HepG2 (cell line): ENCODE results near the gene TP53. TPM values are rescaled to one million over a fixed set of nuclear protein-coding genes. Genes with fewer than 3 reads are reported as not detected.

Source experiments
- ATAC-seq: fragments of 200-7000 bp; cut with Tn5 transposase; 3 replicates; pipeline ENCODE4 v1.9.1; 2020; ENCODE audit warnings: mild to moderate bottlenecking, moderate library complexity
- BruUV-seq: library from RNA; stranded (reverse); fragments of 400-500 nt; replicated peaks from 2 replicates; lab custom pipeline; 2021; lab: Mats Ljungman, UMichigan
- CTCF ChIA-PET: fragments of 300-600 bp; formaldehyde crosslinking; extraction: SDS; loops from one replicate; lab custom pipeline; 2021; ENCODE audit warnings: low total read pairs, inconsistent platforms, low intra/inter-chr PET ratio; lab: Yijun Ruan, JAX
- POLR2A ChIA-PET: fragments of 350-600 bp; sonication (Branson Sonifier 250); formaldehyde crosslinking; loops from one replicate; lab custom pipeline; 2020; ENCODE audit warnings: antibody characterized with exemption, inconsistent platforms; lab: Yijun Ruan, JAX
- DNase-seq: peaks from one replicate; pipeline ENCODE4 v3.0.0-alpha.2; 2015; ENCODE audit warnings: low spot score
- FAIRE-seq: peaks from 3 replicates; lab custom pipeline; 2011; peaks lifted over from hg19 to GRCh38; lab: Jason Lieb, UNC
- H2AFZ ChIP-seq: one replicate; pipeline ENCODE4 v1.6.1; 2011; ENCODE audit warnings: low read length, inconsistent platforms
- H3K27ac ChIP-seq: fragments of 300-600 bp; 3 replicates; pipeline ENCODE4 v1.8.0; 2011; ENCODE audit warnings: mixed run types, mild to moderate bottlenecking, mixed read lengths, low read length, inconsistent platforms; ENCODE audit not compliant: insufficient read depth; ENCODE audit errors: extremely low read length
- H3K27me3 ChIP-seq, 2 experiments: fragments of 200-600 bp in 1 of 2; 2 replicates in 1 of 2; 3 replicates in 1 of 2; pipeline versions ENCODE4 v1.6.0 to v1.8.0; 2011; ENCODE audit warnings: low read length in 2 of 2, mild to moderate bottlenecking in 2 of 2, moderate library complexity in 2 of 2, inconsistent platforms in 1 of 2; ENCODE audit not compliant: insufficient read depth in 2 of 2, control insufficient read depth in 1 of 2
- H3K36me3 ChIP-seq, 2 experiments: fragments of 200-600 bp in 1 of 2; replicated peaks in 1 of 2; 2 replicates in 1 of 2; 3 replicates in 1 of 2; pipeline versions ENCODE4 v1.5.1 to v1.8.0; 2011; ENCODE audit warnings: low read length in 2 of 2, inconsistent platforms in 1 of 2; ENCODE audit not compliant: insufficient read depth in 2 of 2, control insufficient read depth in 1 of 2
- H3K4me1 ChIP-seq: 2 replicates; pipeline ENCODE4 v1.5.1; 2012; ENCODE audit warnings: low read length, inconsistent platforms; ENCODE audit not compliant: insufficient read depth
- H3K4me2 ChIP-seq: 2 replicates; pipeline ENCODE4 v1.6.0; 2011; ENCODE audit warnings: low read depth, low read length, inconsistent platforms
- H3K4me3 ChIP-seq, 3 experiments: fragments of 200-600 bp in 1 of 3; sonication (generic), shearing (Covaris generic) in 1 of 3; replicated peaks in 1 of 3; 2 replicates each; pipeline ENCODE4 v1.5.1; 2011 to 2016; ENCODE audit warnings: low read length in 3 of 3, inconsistent platforms in 2 of 3, low read depth in 2 of 3, mild to moderate bottlenecking in 2 of 3, control low read depth in 1 of 3, mixed read lengths in 1 of 3; ENCODE audit not compliant: insufficient read depth in 1 of 3
- H3K79me2 ChIP-seq: one replicate; pipeline ENCODE4 v1.6.1; 2011; ENCODE audit warnings: low read length, inconsistent platforms; ENCODE audit not compliant: insufficient read depth
- H3K9ac ChIP-seq: 2 replicates; pipeline ENCODE4 v1.6.0; 2011; ENCODE audit warnings: mild to moderate bottlenecking, low read depth, low read length, inconsistent platforms; ENCODE audit not compliant: insufficient read depth
- H3K9me3 ChIP-seq: 2 replicates; pipeline ENCODE4 v1.5.1; 2012; ENCODE audit warnings: mild to moderate bottlenecking, low read length
- H4K20me1 ChIP-seq: 2 replicates; pipeline ENCODE4 v1.6.0; 2011; ENCODE audit warnings: inconsistent platforms, mild to moderate bottlenecking, low read length, moderate library complexity; ENCODE audit not compliant: insufficient read depth
- CBX5 ChIP-seq: sonication (generic); formaldehyde crosslinking; IDR thresholded peaks from 2 replicates; pipeline ENCODE4 v1.4.0; 2020; ENCODE audit warnings: missing genetic modification reagents, borderline replicate concordance
- DDIT3 ChIP-seq: sonication (generic); formaldehyde crosslinking; IDR thresholded peaks from 2 replicates; pipeline ENCODE4 v1.4.0; 2020; ENCODE audit warnings: mild to moderate bottlenecking, missing genetic modification reagents
- IRF2 ChIP-seq: IDR thresholded peaks from 2 replicates; pipeline ENCODE4 v1.6.1; 2018; ENCODE audit warnings: missing genetic modification reagents, missing compliant biosample characterization
- NCOA5 ChIP-seq: sonication (generic); formaldehyde crosslinking; IDR thresholded peaks from 2 replicates; pipeline ENCODE4 v1.4.0; 2020; ENCODE audit warnings: missing genetic modification reagents
- NCOR1 ChIP-seq: fragments of 200-600 bp; sonication (generic); IDR thresholded peaks from 2 replicates; pipeline ENCODE4 v1.7.0; 2017; ENCODE audit warnings: antibody characterized with exemption, low read length, borderline replicate concordance
- NR2F6 ChIP-seq, 2 experiments: IDR thresholded peaks; 2 replicates each; pipeline ENCODE4 v1.6.1; 2016; ENCODE audit warnings: antibody characterized with exemption in 1 of 2, mild to moderate bottlenecking in 1 of 2
- RELA ChIP-seq: sonication (generic); formaldehyde crosslinking; IDR thresholded peaks from 2 replicates; pipeline ENCODE4 v1.4.0; 2020; ENCODE audit warnings: missing genetic modification reagents
- SAFB2 ChIP-seq: sonication (generic); formaldehyde crosslinking; IDR thresholded peaks from 2 replicates; pipeline ENCODE4 v1.5.1; 2020; ENCODE audit warnings: missing genetic modification reagents, low read depth, mild to moderate bottlenecking, borderline replicate concordance
- ZBTB49 ChIP-seq: sonication (generic); formaldehyde crosslinking; IDR thresholded peaks from 2 replicates; pipeline ENCODE4 v1.4.0; 2020; ENCODE audit warnings: missing genetic modification reagents, borderline replicate concordance
- ZFP41 ChIP-seq: sonication (generic); formaldehyde crosslinking; IDR thresholded peaks from 2 replicates; pipeline ENCODE4 v1.4.0; 2020; ENCODE audit warnings: mild to moderate bottlenecking, missing genetic modification reagents, borderline replicate concordance
- ZNF333 ChIP-seq: sonication (generic); formaldehyde crosslinking; IDR thresholded peaks from 2 replicates; pipeline ENCODE4 v1.4.0; 2020; ENCODE audit warnings: mild to moderate bottlenecking, missing genetic modification reagents, borderline replicate concordance
- ZNF782 ChIP-seq: sonication (generic); formaldehyde crosslinking; IDR thresholded peaks from 2 replicates; pipeline ENCODE4 v1.4.0; 2020; ENCODE audit warnings: missing genetic modification reagents, mild to moderate bottlenecking, borderline replicate concordance
- WGBS: methylation state at CpG from one replicate; pipeline ENCODE4 v1.1.6; 2017; ENCODE audit warnings: low lambda C conversion rate; 5-methylcytosine and 5-hydroxymethylcytosine counted together
- in situ Hi-C: cut with HindIII; loops from 2 replicates; pipeline ENCODE4 v1.10.0; 2017; ENCODE audit warnings: low pct_unique_long_range_greater_than_20kb; ENCODE audit not compliant: extremely low pct_ligation_motif_present
- intact Hi-C: fragments of 100-400 bp; cut with micrococcal nuclease; formaldehyde crosslinking; loops from one replicate; pipeline ENCODE4 v1.10.0; 2022; ENCODE audit not compliant: unreplicated experiment
- polyA plus RNA-seq, 8 experiments: library from polyadenylated mRNA; depleted of rRNA in 3 of 8; stranded (reverse) in 7 of 8; unstranded in 1 of 8; fragments of >200 nt; fragmentation: Illumina TruSeq in 4 of 8; extraction: Trizol in 4 of 8; gene quantifications; 2 replicates each; pipeline versions ENCODE4 v1.2.1 to v1.2.3, GENCODE V29; 2011 to 2016; ENCODE audit warnings: low read depth in 4 of 8, missing spikeins in 1 of 8, mixed read lengths in 1 of 8; ENCODE audit not compliant: insufficient read depth in 1 of 8
- total RNA-seq, 5 experiments: library from RNA; depleted of rRNA; stranded (reverse); fragments of >200 nt; fragmentation: Illumina TruSeq; extraction: Trizol; gene quantifications; 2 replicates each; pipeline ENCODE4 v1.2.3, GENCODE V29; 2016; ENCODE audit warnings: low read depth in 1 of 5
- TF ChIP-seq, protein P1 (sequence below): sonication (generic); formaldehyde crosslinking; IDR thresholded peaks from 2 replicates; pipeline ENCODE4 v1.5.0; 2020; ENCODE audit warnings: missing genetic modification reagents, mild to moderate bottlenecking, borderline replicate concordance

TP53 gene
- total and polyA plus RNA-seq, 2 of the 13 experiments (the other 11 are each of a cell fraction or from before 2014, with no cell fraction given), result 17.1 to 29.9 TPM

- FAIRE-seq (no peak), DNase-seq (no peak), ATAC-seq (no peak)
- 8% methylated on average over 4 of the region's 4 CpGs for whole genome bisulfite sequencing
- in situ Hi-C loops (no loop called here), intact Hi-C loops (no loop called here)
- H3K4me3 ChIP-seq, result no peak overlapping the region
- no peak overlapping the region for H2AFZ ChIP-seq
- H3K4me2 ChIP-seq, result no peak overlapping the region
- H3K9me3 ChIP-seq, result no peaks in the 10 kb centered on the region
- TF ChIP-seq IRF2 (CRISPR knock-in tag) (no peak), NCOA5 (CRISPR knock-in tag) (no peak), ZFP41 (CRISPR knock-in tag) (no peak), NCOR1 (no peak)
- ChIA-PET POLR2A (no interaction called here), CTCF (no interaction called here)
- peaks cover 22% of the 10 kb centered on the region for H3K4me1 ChIP-seq
- H3K27me3 ChIP-seq, result peaks cover 10 to 64% of the 10 kb centered on the region in 2 experiments
- no TSS peak for BruUV-seq
- H3K9ac ChIP-seq, result no peak overlapping the region
- no peaks in the 10 kb centered on the region for H3K79me2 ChIP-seq
- H3K36me3 ChIP-seq, result no peaks in the 10 kb centered on the region
- no peak overlapping the region for H3K27ac ChIP-seq
- no peaks in the 10 kb centered on the region for H4K20me1 ChIP-seq
These were observed 32.8 kb upstream of the TP53 start for GRCh38 chr17:7720125-7720524.

DNA sequence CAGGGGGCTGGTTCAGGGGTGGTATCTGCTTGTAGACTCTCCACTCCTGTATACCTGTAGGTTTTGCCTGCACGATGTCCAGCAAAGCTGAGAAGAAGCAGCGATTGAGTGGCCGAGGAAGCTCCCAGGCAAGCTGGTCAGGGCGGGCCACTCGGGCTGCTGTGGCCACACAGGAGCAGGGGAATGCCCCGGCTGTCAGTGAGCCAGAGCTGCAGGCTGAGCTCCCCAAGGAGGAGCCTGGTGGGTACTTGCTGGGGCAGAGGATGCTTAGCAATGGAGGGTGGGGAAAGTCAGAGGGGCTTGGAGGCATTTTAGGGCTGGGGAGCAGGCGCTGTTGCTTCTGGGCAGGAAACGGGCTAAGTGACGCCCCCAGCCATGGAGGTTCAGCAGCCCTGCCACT, 32.4 kb upstream of the TP53 start:
- WGBS, result 33% methylated on average over 3 of the region's 9 CpGs
- TF ChIP-seq SAFB2 (CRISPR knock-in tag) (no peak), CBX5 (CRISPR knock-in tag) (no peak), ZFP41 (CRISPR knock-in tag) (no peak), NR2F6 (IDR thresholded peaks at IDR 0.05) (no peak), NR2F6 (CRISPR knock-in tag; IDR thresholded peaks at IDR 0.05) (no peak), ZNF333 (no peak), DDIT3 (CRISPR knock-in tag) (no peak), ZNF782 (no peak), ZBTB49 (no peak), RELA (CRISPR knock-in tag) (no peak)
- TF ChIP-seq, protein P1, sequence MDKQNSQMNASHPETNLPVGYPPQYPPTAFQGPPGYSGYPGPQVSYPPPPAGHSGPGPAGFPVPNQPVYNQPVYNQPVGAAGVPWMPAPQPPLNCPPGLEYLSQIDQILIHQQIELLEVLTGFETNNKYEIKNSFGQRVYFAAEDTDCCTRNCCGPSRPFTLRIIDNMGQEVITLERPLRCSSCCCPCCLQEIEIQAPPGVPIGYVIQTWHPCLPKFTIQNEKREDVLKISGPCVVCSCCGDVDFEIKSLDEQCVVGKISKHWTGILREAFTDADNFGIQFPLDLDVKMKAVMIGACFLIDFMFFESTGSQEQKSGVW, result no peak

More for the DNA sequence above, 32.4 kb upstream of the TP53 start:
- no peak for ATAC-seq
- BruUV-seq, result no TSS peak
- no peaks in the 10 kb centered on the region for H3K79me2 ChIP-seq
- CTCF ChIA-PET, result no interaction called here
- H3K9ac ChIP-seq, result no peak overlapping the region
- no peak for FAIRE-seq
- no peaks in the 10 kb centered on the region for H4K20me1 ChIP-seq
- H3K36me3 ChIP-seq, result no peaks in the 10 kb centered on the region
- no peak overlapping the region for H3K4me2 ChIP-seq
- H3K27me3 ChIP-seq, result peaks cover 12 to 69% of the 10 kb centered on the region in 2 experiments
- H3K27ac ChIP-seq, result no peak overlapping the region
- in situ Hi-C loops (loop anchor here (5.0 kb wide), 1 partner anchor 87 kb away; the partner anchor contains the start of gene SHBG), intact Hi-C loops (no loop called here)
- POLR2A ChIA-PET, result no interaction called here
- H3K4me1 ChIP-seq, result peaks cover 22% of the 10 kb centered on the region
- no peaks in the 10 kb centered on the region for H3K9me3 ChIP-seq
- no peak overlapping the region for H2AFZ ChIP-seq
- no peak for DNase-seq
- no peak overlapping the region for H3K4me3 ChIP-seq
